Gastroesophageal sphincter (tissue), 4 donors: ENCODE data around the gene CHIC2. TPM values are rescaled to one million over a fixed set of nuclear protein-coding genes. Genes with fewer than 3 reads are reported as not detected.
A peak's percentile ranks its signal among the peaks of the same experiment; 100 is the strongest.

ENCODE experiments used
- ATAC-seq: fragments of 150-250 bp; one replicate; pipeline ENCODE4 v1.9.1; 2016; ENCODE audit warnings: mild to moderate bottlenecking, moderate library complexity
- H3K27ac ChIP-seq, 4 donors: fragments of 200-600 bp; sonication (generic) in 3 of 4; 1 replicate in 3 of 4; 2 replicates in 1 of 4; pipeline ENCODE4 v1.5.1; 2016 to 2019
- H3K27me3 ChIP-seq: fragments of 200-600 bp; sonication (generic); one replicate; pipeline ENCODE4 v1.5.1; 2019
- H3K36me3 ChIP-seq, 2 donors: fragments of 200-600 bp; sonication (generic); one replicate each; pipeline ENCODE4 v1.5.1; 2019; ENCODE audit warnings: control low read depth in 1 of 2
- H3K4me1 ChIP-seq, 3 donors: fragments of 200-600 bp; sonication (generic); 1 replicate in 2 of 3; 2 replicates in 1 of 3; pipeline ENCODE4 v1.5.1; 2016 to 2019; ENCODE audit warnings: control low read depth in 2 of 3
- H3K4me3 ChIP-seq, 2 donors: fragments of 200-600 bp; sonication (generic); one replicate each; pipeline ENCODE4 v1.5.1; 2019; ENCODE audit warnings: mild to moderate bottlenecking in 1 of 2, moderate library complexity in 1 of 2
- H3K9me3 ChIP-seq, 3 donors: fragments of 200-600 bp; sonication (generic); one replicate each; pipeline ENCODE4 v1.5.1; 2017 to 2019; ENCODE audit warnings: control low read depth in 2 of 3
- CTCF ChIP-seq, 4 experiments: fragments of 200-600 bp in 2 of 4; fragments of 450-650 bp in 2 of 4; sonication (generic) in 1 of 4; IDR thresholded peaks; one replicate each; pipeline ENCODE4 v1.5.1; 2017 to 2019; ENCODE audit warnings: antibody characterized with exemption in 4 of 4, mild to moderate bottlenecking in 2 of 4, moderate library complexity in 2 of 4
- EP300 ChIP-seq: sonication (generic); formaldehyde crosslinking; IDR thresholded peaks from one replicate; pipeline ENCODE4 v1.6.1; 2017; ENCODE audit warnings: antibody characterized with exemption, mild to moderate bottlenecking
- POLR2A ChIP-seq, 2 donors: fragments of 450-650 bp; IDR thresholded peaks; one replicate each; pipeline ENCODE4 v1.6.1; 2017; ENCODE audit warnings: antibody characterized with exemption in 2 of 2, mild to moderate bottlenecking in 2 of 2, moderate library complexity in 1 of 2
- POLR2AphosphoS5 ChIP-seq: sonication (generic); formaldehyde crosslinking; IDR thresholded peaks from one replicate; pipeline ENCODE4 v1.6.1; 2017; ENCODE audit warnings: antibody characterized with exemption
- WGBS, 2 donors: methylation state at CpG; one replicate each; pipeline ENCODE4 v1.1.5; 2018; ENCODE audit warnings: low coverage in 1 of 2; 5-methylcytosine and 5-hydroxymethylcytosine counted together
- total RNA-seq, 4 donors: library from RNA; depleted of rRNA; stranded (reverse); fragments of >200 nt; gene quantifications; one replicate each; pipeline ENCODE4 v1.1.0, GENCODE V29; 2016

Gene CHIC2
- total RNA-seq, 4 donors from 2014 or later, result 25.0 to 37.7 (median 29.2) TPM

DNA sequence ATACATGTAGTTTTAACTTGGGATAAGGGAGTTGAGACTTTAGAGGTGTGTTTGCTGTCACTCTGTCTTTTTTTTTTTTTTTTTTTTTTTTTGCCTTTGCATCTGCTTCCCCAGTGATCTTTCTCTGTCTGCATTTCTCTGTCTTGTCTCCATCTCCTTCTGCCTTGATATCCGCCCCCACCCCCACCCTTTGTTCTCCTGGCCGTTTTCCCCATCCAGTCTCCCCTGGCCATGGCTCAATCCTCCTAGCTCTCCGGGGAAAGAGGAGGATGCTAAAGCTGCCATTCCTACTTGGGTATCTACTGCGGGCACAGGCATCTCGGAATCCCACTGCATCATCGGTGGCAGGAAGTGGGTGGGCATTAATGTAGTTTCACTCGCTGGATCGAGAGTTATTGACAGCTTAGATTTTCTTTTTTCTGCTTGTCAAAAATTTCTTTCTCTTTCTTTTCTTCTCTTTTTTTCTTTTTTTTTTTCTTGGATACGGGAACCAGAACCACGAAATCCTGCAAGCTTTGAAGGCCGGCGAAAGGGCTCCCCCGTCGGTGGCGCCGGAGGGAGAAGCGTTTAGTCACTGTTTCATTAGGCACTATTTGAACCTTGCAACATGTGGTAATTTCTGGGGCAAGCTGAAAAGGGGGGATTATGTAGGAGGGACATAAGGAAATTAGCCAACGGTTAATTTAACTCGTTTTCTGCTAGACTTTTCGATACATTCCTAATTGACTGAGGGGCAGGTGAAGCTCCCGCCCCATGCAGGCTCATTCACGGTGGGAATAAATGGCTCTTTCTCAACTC is 43.7 kb upstream of the CHIC2 start:
- peaks cover 98% of the 10 kb centered on the region for H3K27me3 ChIP-seq
- TF ChIP-seq POLR2AphosphoS5 (no peak), POLR2A (IDR thresholded peaks at IDR 0.05) (no peak), CTCF (IDR thresholded peaks at IDR 0.05) (no peak), EP300 (no peak)
- no peak for ATAC-seq
- no peak overlapping the region for H3K4me3 ChIP-seq
- no peaks in the 10 kb centered on the region for H3K9me3 ChIP-seq
- 19 to 22% methylated on average over 7 to 13 of the region's 22 CpGs for WGBS, 2 donors
- no peak overlapping the region for H3K27ac ChIP-seq
- no peaks in the 10 kb centered on the region for H3K36me3 ChIP-seq
- peaks cover 0 to 32% (median 12%) of the 10 kb centered on the region in 3 donors for H3K4me1 ChIP-seq

DNA sequence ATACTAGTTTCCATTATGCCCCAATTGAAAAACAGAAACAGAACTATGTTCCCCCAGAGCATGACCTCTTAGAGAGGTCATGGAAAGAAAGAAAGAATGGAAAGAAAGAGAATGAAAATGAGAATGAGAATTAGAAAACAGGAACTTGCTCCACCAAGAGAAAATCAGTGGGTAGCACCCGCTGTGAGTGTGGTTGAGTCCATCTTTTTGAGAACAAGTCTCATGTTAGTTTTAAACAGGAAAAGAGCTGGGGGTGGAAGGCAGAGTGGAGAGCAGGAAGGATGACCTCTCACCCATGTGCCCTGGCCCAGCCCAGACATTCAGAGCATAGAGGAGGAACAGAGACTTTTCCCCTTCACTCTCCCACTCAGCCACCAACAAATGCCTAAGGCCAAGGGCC is 40.5 kb upstream of the CHIC2 start:
- ATAC-seq, result no peak
- Histone ChIP-seq H3K27me3 (peaks cover 100% of the 10 kb centered on the region), H3K27ac (no peak overlapping the region), H3K4me3 (no peak overlapping the region), H3K9me3 (no peaks in the 10 kb centered on the region), H3K4me1 (peaks cover 0 to 51% (median 20%) of the 10 kb centered on the region in 3 donors), H3K36me3 (no peaks in the 10 kb centered on the region)
- TF ChIP-seq CTCF (IDR thresholded peaks at IDR 0.05) (no peak), POLR2AphosphoS5 (no peak), POLR2A (IDR thresholded peaks at IDR 0.05) (no peak), EP300 (no peak)
- 89 to 92% methylated on average over 1 of the region's 1 CpG for WGBS, 2 donors

GRCh38 chr4:54103190-54103574 is 38.8 kb upstream of the CHIC2 start:
- no peak for TF ChIP-seq EP300
- no peak for TF ChIP-seq CTCF (IDR thresholded peaks at IDR 0.05)
- TF ChIP-seq POLR2A (IDR thresholded peaks at IDR 0.05), result no peak
- no peak for TF ChIP-seq POLR2AphosphoS5
- no peak for ATAC-seq
- H3K27ac ChIP-seq, result peak overlapping the region in 1 of 4 donors; percentile 40

DNA sequence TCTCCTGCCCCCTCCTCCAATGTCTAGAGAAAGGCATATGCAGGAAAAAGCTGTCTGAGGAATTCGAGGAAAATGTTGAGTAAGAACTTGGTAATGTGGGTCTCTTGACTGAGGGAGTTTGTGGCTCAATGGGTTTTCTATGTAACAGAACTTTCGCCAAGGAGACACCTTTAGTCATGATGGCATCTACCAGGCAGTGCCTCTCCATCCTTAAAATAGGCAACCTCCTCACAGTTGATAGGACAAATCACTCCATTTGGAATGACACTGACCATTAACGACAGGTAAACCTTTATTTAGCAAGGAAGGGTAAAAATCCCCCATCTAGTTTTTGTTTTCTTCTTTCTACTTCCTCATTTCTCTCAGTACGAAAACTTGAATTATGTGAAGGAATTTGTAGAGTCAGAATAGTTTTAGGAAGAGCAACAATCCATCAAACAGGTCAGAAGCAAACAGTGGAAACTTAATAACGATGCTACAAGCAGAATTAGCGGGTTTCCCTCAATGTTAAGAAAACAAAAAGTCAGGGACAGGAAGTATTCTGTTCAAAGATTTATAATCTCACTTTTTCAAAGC is 38.2 kb upstream of the CHIC2 start:
- Histone ChIP-seq H3K4me3 (no peak overlapping the region), H3K36me3 (no peaks in the 10 kb centered on the region), H3K9me3 (no peaks in the 10 kb centered on the region), H3K27me3 (peaks cover 100% of the 10 kb centered on the region), H3K4me1 (peaks cover 0 to 42% (median 20%) of the 10 kb centered on the region in 3 donors), H3K27ac (no peak overlapping the region)
- TF ChIP-seq POLR2A (IDR thresholded peaks at IDR 0.05), result no peak
- no peak for TF ChIP-seq POLR2AphosphoS5
- no peak for TF ChIP-seq CTCF (IDR thresholded peaks at IDR 0.05)
- TF ChIP-seq EP300, result no peak
- 48 to 54% methylated on average over 5 to 6 of the region's 6 CpGs for WGBS, 2 donors
- no peak for ATAC-seq

More at GRCh38 chr4:54103190-54103574, 38.8 kb upstream of the CHIC2 start:
- Histone ChIP-seq H3K4me3 (peak overlapping the region in 1 of 2 donors; percentile 26), H3K36me3 (no peaks in the 10 kb centered on the region), H3K4me1 (peaks cover 0 to 44% (median 20%) of the 10 kb centered on the region in 3 donors), H3K9me3 (no peaks in the 10 kb centered on the region), H3K27me3 (peaks cover 100% of the 10 kb centered on the region)
- WGBS, 2 donors, result 29% methylated on average over 1 of the region's 8 CpGs; no CpG with 5 or more reads in 1 of the 2 donors
